HEK293T (cell line): ENCODE results near the gene PSPN.

Experiments
- CTCF ChIA-PET: fragments of 350-600 bp; formaldehyde crosslinking; extraction: SDS; loops from one replicate; lab custom pipeline; 2021; ENCODE audit warnings: antibody characterized with exemption, inconsistent platforms; lab: Yijun Ruan, JAX
- POLR2A ChIA-PET: fragments of 350-600 bp; formaldehyde crosslinking; extraction: SDS; loops from one replicate; lab custom pipeline; 2020; ENCODE audit warnings: antibody characterized with exemption, inconsistent platforms; lab: Yijun Ruan, JAX
- DNase-seq: peaks from one replicate; pipeline ENCODE4 v3.0.0; 2012; ENCODE audit warnings: mixed read lengths; ENCODE audit errors: extremely low spot score
- ARNT ChIP-seq: fragments of 450-650 bp; IDR thresholded peaks from 2 replicates; pipeline ENCODE4 v1.6.1; 2017; ENCODE audit warnings: mild to moderate bottlenecking
- BHLHE40 ChIP-seq: fragments of 450-650 bp; IDR thresholded peaks from 2 replicates; pipeline ENCODE4 v1.6.1; 2016; ENCODE audit warnings: mild to moderate bottlenecking, moderate library complexity, borderline replicate concordance
- CTBP1 ChIP-seq: fragments of 450-650 bp; IDR thresholded peaks from 2 replicates; pipeline ENCODE4 v1.6.1; 2016; ENCODE audit warnings: borderline replicate concordance
- ELF4 ChIP-seq: fragments of 450-650 bp; IDR thresholded peaks from 2 replicates; pipeline ENCODE4 v1.6.1; 2017; ENCODE audit warnings: antibody characterized with exemption
- FOXA1 ChIP-seq: fragments of 450-650 bp; IDR thresholded peaks from 2 replicates; pipeline ENCODE4 v1.6.1; 2016; ENCODE audit warnings: mild to moderate bottlenecking
- FOXK2 ChIP-seq: fragments of 450-650 bp; IDR thresholded peaks from 2 replicates; pipeline ENCODE4 v1.6.1; 2016; ENCODE audit warnings: mild to moderate bottlenecking
- FOXM1 ChIP-seq: fragments of 450-650 bp; IDR thresholded peaks from 2 replicates; pipeline ENCODE4 v1.6.1; 2017; ENCODE audit warnings: mild to moderate bottlenecking, borderline replicate concordance
- HDGF ChIP-seq: fragments of 450-650 bp; IDR thresholded peaks from 2 replicates; pipeline ENCODE4 v1.6.1; 2017; ENCODE audit warnings: antibody characterized with exemption, borderline replicate concordance
- L3MBTL2 ChIP-seq: fragments of 450-650 bp; conservative IDR thresholded peaks from 2 replicates; pipeline ENCODE4 v1.6.1; 2016; ENCODE audit warnings: mild to moderate bottlenecking
- LEF1 ChIP-seq: fragments of 450-650 bp; IDR thresholded peaks from 2 replicates; pipeline ENCODE4 v1.6.1; 2017; ENCODE audit warnings: mild to moderate bottlenecking, borderline replicate concordance
- NFRKB ChIP-seq: fragments of 450-650 bp; IDR thresholded peaks from 2 replicates; pipeline ENCODE4 v1.6.1; 2016; ENCODE audit warnings: mild to moderate bottlenecking, moderate library complexity
- PKNOX1 ChIP-seq: fragments of 450-650 bp; IDR thresholded peaks from 2 replicates; pipeline ENCODE4 v1.6.1; 2016
- SP1 ChIP-seq: fragments of 450-650 bp; IDR thresholded peaks from 2 replicates; pipeline ENCODE4 v1.6.1; 2017
- SUZ12 ChIP-seq: fragments of 450-650 bp; IDR thresholded peaks from 2 replicates; pipeline ENCODE4 v1.6.1; 2016; ENCODE audit warnings: mild to moderate bottlenecking
- TARDBP ChIP-seq: fragments of 450-650 bp; IDR thresholded peaks from 2 replicates; pipeline ENCODE4 v1.6.1; 2016
- ZNF384 ChIP-seq: fragments of 450-650 bp; IDR thresholded peaks from 2 replicates; pipeline ENCODE4 v1.6.1; 2016

PSPN gene

DNA sequence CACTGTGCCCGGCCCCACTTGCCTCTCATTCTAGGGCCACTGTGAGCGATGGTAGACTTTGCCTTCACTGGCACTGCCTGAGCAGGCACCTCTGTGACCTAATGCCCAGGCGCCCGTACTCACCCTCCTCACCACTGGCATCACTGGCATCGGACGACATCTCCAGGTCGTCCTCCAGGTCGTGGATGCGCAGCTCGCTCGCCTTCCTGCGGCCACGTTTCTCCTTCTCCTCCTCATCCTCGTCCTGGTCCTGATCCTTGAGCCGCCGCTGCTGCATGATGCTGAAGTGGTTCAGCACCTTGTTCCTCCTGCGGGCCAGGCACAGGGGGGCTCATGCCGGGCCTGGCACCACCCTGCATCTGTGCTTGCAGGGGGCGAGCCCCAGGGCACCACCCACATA lies 7.5 kb upstream of the PSPN start:
- ChIA-PET CTCF (no interaction called here), POLR2A (no interaction called here)
- TF ChIP-seq SP1 (no peak), LEF1 (no peak), CTBP1 (no peak), SUZ12 (no peak), L3MBTL2 (no peak)
- DNase-seq: no peak

GRCh38 chr19:6381030-6381750 lies 5.5 kb upstream of the PSPN start:
- TF ChIP-seq CTBP1 (no peak), TARDBP (no peak), ELF4 (no peak), SUZ12 (no peak), BHLHE40 (no peak), PKNOX1 (no peak), LEF1 (no peak), HDGF (no peak)
- ChIA-PET CTCF (no interaction called here), POLR2A (interaction anchor here (0.7 kb wide), 1 partner anchor 9 kb away, joined by 3 read pairs; the partner anchor contains the start of gene ALKBH7)
- DNase-seq: no peak

GRCh38 chr19:6379744-6380143 lies 4.0 kb upstream of the PSPN start:
- POLR2A ChIA-PET: interaction anchor here (1.8 kb wide), 1 partner anchor 14 kb away, joined by 7 read pairs; the partner anchor contains the start of gene GTF2F1

GRCh38 chr19:6378486-6378885 lies 2.8 kb upstream of the PSPN start:
- POLR2A ChIA-PET: interaction anchor here (1.8 kb wide), 1 partner anchor 15 kb away, joined by 7 read pairs; the partner anchor contains the start of gene GTF2F1
- CTCF ChIA-PET: no interaction called here
- no peak for TF ChIP-seq ELF4
- no peak for TF ChIP-seq PKNOX1
- no peak for TF ChIP-seq TARDBP
- no peak for TF ChIP-seq NFRKB
- no peak for TF ChIP-seq SUZ12
- no peak for TF ChIP-seq SP1
- TF ChIP-seq CTBP1: no peak
- no peak for TF ChIP-seq ZNF384
- no peak for TF ChIP-seq HDGF
- TF ChIP-seq FOXM1: no peak
- no peak for TF ChIP-seq BHLHE40
- no peak for TF ChIP-seq LEF1
- no peak for TF ChIP-seq FOXA1
- no peak for TF ChIP-seq FOXK2
- no peak for TF ChIP-seq L3MBTL2
- no peak for DNase-seq

More at GRCh38 chr19:6379744-6380143, 4.0 kb upstream of the PSPN start:
- TF ChIP-seq ELF4 (no peak), ARNT (no peak), NFRKB (no peak), TARDBP (no peak), LEF1 (no peak), SP1 (no peak), CTBP1 (no peak), BHLHE40 (no peak), ZNF384 (no peak), FOXA1 (no peak), PKNOX1 (no peak), FOXK2 (no peak), HDGF (no peak), FOXM1 (no peak), L3MBTL2 (no peak), SUZ12 (no peak)
- CTCF ChIA-PET: no interaction called here
- no peak for DNase-seq

DNA sequence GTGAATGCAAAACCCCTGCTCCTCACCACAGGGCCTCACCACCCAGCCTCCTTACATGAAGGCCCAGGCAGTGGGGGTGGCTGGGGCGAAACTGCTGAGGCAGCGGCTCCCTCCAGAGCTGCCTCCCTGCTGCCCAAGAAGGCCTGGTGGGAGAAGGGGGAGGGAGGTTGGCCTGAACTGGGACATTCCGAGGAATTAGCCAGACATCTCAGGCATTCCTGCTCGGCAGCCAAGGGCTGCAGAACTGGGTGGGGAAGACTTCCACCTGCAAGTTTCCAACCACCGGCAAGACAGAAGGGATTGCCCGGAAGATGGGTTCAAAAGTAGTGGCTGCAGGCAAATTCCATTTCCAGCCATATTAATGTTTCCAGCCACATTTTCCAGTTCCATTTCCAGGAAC lies 2.3 kb upstream of the PSPN start:
- DNase-seq: no peak
- ChIA-PET CTCF (no interaction called here), POLR2A (interaction anchor here (0.9 to 1.8 kb wide), 2 partner anchors 9 to 15 kb away, joined by 3 to 7 read pairs; partner anchors contain the start of gene GTF2F1)
- TF ChIP-seq LEF1 (no peak), CTBP1 (no peak), TARDBP (no peak), SUZ12 (no peak), BHLHE40 (no peak), PKNOX1 (no peak), FOXA1 (no peak), L3MBTL2 (no peak), SP1 (no peak), FOXK2 (no peak), ZNF384 (no peak), ARNT (no peak), ELF4 (no peak)

- CTCF ChIA-PET: interaction anchor here (1.0 kb wide), 1 partner anchor 158 kb away, joined by 3 read pairs; no protein-coding TSS in a partner anchor
- POLR2A ChIA-PET: interaction anchor here (1.0 kb wide), 1 partner anchor 15 kb away, joined by 3 read pairs; the partner anchor contains the start of gene CLPP
- DNase-seq: no peak
- no peak for TF ChIP-seq ELF4
Measured at GRCh38 chr19:6376512-6377190, 918 bp upstream of the PSPN start.
